Stimulated activated CD8-positive, alpha-beta memory T cell treated with anti-CD3 and anti-CD28 coated beads, Interleukin-12 subunit alpha, Interleukin-12 subunit beta, amount 100 ng/mL, for 4 hours (primary cell): ENCODE data around the gene PPT2.
A peak's percentile ranks its signal among the peaks of the same experiment; 100 is the strongest.
"Not testable (repeated sequence)": the region's sequence is repeated elsewhere in the genome, so short reads cannot be mapped to it uniquely, and the experiment has no call there.

Source experiments
- DNase-seq: peaks from one replicate; pipeline ENCODE4 v3.0.0-alpha.2; 2020; ENCODE audit warnings: low read depth

Gene PPT2

DNA sequence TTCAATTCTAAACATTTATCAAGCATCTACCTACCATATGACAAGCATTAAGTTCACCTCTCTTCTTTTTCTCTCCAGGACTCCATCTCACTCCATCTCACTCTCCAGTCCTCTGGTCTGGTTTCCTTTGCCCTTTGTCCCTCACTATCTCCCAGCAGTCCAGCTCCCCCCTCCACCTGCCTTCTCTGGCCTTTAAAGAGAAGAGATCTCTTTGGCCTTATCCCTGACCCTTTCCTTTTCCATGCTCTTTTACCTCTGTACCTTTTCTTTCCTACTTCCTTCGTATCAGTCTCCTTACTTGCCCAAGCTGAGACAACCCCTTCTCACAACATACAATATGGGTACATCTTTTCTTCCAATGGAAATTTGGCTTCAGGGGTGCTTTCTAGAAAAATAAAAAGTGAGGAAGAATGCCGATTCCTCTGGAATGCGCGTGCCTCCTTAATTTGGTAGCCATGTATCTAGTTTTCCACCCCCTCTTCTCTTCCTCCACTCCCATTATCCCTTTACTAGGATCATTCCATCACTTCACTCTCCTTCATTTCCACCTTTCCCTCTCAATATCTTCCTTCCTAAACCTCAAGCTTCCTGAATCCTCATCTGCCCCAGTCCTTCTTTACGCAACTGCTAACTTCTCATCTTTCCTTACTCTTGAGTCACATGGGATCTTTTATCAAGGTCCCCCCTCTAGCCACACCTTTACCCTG, 22.7 kb downstream of the PPT2 start:
- no peak for DNase-seq

DNA sequence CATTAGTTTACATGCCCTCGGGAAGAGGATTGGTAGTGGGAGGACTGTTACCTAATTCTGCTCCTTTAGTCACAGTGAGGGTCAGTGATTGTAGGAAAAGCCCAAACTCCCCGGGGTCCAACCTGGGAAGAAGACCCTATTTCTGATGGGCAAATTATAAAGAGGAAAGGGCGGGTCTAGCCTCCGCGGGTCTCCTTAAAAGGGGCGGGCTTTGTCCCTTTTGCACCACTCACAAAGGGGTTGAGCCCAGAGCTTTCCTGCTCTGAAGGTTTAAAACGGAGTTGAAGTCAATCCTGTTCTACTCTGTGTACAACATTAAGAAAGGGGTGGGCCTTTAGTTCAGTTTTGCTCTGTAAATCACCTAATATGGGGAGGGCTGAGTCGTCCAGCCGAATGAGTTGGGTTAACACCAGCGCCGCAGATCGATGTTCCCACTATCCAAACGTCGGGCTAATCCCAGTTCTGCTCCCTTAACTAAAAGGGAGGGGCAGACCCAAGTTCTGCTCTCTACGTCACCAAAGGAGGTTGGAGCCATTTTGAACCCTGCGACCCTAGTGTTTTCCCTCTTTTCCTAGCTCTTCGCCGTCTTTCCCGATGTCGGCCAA, 23.3 kb downstream of the PPT2 start:
- no peak for DNase-seq

DNA sequence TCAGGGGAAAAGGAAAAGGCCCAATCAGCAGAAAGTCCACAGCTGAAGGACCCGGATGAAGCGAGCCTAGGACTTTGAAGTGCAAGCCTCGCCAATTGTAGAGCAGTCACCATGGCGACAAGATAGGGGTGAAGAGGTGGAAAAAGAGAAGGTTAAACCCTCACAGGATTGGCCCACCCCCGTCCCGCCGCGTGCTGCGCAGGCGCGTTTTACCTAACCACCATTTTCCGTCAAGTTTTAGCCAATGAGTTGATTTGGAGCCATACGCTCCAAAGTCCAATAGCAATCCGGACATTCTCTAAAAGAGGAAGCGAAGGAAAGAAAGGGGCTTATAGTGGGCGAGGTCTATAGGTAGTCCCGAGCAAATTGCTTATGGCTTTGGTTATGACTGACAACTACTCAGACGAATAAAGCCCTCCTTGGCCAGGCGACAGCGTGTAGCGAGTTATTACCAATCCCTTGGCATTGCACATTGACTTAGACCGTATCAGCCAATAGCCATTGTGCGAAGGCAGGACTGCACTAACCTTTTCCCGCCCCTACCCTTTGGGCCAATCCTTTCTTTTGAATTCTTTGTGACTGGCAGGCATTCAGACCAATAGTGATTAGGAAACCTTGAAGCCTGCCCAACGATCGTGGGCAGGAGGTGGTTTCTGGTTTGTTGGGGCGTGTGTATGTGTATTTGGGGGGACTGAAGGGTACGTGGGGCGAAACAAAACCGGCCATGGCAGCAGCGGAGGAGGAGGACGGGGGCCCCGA, 24.0 kb downstream of the PPT2 start, which contains the start of gene RNF5:
TSS of gene RNF5 (plus strand) at position 618 of the 759 bp plus-strand sequence. CDS start at position 725, 107 bp downstream.
- DNase-seq = peak; percentile 79

DNA sequence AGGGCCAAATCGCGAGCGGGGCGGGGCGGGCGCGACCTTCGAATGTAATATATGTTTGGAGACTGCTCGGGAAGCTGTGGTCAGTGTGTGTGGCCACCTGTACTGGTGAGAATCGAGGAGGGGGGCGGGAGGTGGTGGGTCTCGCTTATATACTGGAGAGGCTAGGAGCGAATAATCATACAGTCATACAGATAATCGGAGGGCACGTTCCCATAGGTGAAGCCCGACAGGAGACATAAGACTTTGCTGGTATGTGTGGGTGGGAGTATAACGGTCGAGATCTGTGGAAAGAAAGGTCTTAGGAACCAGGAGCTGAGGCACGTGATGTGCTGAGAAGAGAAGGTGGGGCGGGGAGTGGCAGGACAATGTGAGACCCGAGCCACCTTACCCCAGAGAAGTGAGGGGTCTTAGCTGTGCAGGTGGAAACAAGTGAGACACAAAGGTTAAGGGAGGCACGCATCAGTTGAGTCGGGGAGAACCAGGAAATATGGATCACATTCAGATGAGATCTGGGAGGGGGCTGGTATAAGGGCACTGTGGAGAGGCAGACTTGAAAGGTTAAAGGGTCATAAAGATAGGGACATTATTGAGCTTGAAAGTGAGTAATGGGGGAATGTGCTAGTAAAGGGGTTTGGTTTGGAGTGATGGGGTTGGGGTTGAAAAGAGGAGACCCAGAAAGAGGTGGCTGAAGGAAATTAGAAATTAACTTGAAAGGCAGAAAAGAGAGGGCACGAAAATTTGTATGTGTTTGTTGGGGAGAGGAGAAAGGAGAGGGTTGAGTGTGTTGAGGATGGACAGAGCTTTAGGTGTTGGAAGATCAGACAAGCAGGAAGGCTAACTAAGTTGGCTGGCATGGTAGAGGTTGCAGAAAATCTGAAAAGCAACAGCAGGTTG, 24.9 kb downstream of the PPT2 start:
- no peak for DNase-seq

DNA sequence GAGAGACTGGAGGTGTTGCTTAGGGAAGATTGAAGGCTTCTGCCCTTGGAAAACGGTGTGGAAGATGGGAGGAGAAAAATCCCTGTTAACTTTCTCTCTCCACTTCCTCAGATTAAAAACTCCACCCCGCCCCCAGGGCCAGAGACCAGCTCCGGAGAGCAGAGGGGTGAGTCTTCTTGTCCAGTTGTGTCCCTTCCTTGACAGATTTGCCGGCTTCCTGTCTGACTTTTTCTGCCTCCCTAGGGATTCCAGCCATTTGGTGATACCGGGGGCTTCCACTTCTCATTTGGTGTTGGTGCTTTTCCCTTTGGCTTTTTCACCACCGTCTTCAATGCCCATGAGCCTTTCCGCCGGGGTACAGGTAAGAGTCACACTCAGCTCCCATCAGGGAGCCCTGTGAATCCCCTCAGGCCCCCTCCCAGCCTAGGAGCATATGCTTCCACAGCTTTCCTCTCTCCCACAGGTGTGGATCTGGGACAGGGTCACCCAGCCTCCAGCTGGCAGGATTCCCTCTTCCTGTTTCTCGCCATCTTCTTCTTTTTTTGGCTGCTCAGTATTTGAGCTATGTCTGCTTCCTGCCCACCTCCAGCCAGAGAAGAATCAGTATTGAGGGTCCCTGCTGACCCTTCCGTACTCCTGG, 25.9 kb downstream of the PPT2 start:
- DNase-seq = no peak

DNA sequence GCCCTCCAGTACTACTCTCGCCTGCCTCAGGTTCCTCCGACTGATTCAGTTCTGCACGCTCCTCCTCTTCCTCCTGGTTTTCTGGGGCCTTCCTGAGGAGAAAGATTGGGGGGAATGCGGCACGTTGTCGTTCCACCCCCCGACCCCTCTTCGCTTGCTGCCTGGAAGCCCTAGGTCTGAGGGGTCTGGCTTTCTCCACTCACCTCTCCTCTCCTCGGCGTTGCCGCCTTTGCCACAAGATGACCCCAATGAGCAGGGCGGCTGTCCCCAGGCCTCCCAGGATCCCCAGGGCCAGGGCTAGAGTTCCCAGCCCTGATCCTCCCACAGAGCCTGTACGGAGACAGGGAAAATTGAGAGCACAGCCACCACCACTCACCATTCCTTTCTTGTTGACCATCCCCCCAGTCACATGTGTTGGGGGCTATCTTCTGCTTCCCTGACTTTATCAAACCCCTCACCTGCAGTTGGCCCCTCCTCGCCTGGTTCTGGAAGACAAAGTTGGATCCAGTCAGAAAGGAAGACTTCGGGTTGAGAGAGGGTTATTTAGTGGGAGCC, 27.3 kb downstream of the PPT2 start:
- no peak for DNase-seq

DNA sequence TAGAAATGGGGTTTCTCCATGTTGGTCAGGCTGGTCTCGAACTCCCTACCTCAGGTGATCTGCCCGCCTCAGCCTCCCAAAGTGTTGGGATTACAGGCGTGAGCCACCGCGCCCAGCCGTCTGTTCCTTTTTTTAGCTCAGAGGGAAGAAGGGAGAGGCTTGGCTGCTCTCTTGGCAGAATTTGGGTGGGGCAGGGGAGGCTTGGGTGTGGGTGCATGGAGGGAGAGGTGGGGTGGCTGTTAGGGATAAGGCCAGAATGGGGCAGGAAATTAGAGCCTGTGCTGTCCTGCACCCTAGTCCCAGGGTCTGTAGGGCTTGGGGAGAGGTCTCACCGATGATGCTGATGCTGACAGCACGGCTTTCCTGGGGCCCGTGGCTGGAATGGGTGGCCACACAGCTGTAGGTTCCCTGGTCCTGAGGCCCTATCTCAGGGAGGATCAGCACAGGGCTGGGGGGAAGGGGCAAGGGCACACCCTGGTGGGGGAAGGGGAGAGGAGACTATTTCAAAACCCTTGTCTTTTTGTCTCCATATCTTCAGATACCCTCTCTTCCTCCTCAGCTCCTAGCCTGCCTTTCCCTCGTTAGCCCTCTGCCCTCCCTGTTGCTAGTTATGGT, 28.1 kb downstream of the PPT2 start:
- no peak for DNase-seq

DNA sequence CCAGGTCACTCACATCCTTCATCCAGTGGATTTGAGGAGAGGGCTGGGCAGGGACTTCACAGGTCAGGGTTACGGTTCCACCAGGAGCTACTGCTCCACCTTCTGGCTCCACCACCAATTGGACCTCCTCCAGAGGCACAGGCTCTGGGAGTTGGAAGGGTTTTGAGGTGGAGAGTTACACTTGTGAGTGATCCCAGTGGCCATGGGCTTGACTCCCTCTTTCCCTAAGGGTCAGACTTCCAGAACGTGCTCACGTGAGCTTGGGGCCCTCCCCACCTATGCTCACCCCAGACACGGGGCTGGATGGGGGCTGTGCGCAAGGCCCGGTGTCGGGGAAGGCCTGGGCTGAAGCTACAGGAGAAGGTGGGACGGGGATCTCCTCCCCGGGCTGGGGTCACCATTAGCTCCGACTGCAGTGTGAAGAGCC, 28.6 kb downstream of the PPT2 start:
- DNase-seq = no peak

DNA sequence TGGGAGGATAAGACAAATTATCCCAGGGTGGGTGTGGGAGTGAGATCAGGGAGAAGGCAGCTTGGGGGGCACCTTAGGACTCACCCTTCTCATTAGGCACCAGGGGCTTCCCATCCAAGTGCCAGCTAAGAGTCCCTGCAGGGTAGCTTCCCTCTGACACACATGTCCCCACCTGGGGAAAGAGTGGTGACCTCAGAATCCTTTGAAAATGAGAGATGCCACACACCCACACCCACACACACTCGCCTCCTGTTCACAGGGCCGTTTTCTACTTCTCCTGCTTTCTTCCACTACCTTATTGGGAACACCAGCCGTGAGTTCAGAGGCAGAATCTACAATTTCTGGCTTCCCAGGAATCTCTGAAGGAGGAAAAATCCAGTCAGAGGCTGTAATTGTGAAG, 29.1 kb downstream of the PPT2 start:
- no peak for DNase-seq

DNA sequence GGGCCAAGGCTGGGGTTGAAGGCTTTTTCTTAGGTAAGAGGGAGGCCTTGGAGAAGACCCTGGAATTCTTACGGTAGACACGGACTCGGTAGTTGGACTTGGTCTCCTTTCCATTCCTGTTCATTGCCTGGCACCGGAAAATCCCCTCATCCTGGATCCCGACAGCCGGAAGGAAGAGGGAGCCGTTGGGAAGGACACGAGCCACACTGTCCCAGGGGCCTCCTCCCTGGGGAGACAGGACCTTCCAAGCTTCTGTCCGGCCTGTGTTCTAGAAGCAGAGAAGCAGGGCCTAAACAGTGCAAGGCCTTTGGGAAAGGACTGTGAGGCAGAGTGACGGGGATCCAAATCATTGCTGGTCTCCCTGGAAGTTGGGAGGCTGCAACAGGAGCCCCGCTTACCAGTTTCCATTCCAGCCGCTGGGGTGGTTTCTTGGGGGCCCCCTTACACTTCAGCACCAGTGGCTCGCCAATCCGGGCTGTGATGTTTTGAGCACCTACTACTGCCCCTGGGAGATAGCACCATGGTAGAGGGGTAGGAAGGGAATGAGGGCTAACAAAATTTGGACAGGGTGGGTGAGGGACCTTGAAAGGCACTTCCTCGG, 29.6 kb downstream of the PPT2 start:
- DNase-seq = no peak

DNA sequence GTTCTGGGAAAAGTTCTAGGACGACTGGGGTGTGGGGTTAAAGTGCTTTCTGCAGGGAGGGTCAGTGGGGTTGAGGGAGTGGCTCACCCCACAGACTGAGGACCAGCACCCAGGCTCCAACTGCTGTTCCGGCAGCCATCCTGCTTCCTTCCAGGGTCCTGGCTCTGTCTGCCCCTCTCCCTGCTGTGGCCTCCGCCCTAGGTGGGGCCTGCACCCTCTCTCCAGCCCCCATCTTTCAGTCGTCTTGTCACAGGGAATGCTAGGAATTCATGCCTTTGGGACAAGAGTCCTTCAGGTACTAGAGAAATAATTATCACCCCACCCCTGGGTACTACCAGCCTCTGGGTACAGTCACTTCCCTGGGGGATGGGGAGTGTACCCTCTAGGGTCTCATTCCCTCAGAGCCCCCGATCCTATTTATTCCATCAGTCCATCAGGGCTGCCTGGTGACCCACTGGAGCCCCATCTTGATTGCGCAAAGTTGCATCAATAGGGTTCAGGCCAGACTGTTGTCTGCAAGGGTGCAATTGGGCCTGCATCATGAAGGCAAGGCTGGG, 30.2 kb downstream of the PPT2 start, which contains the start of gene AGER:
TSS of gene AGER (minus strand) at position 170 of the 557 bp plus-strand sequence. CDS start at position 139, 31 bp downstream.
- DNase-seq = no peak

DNA sequence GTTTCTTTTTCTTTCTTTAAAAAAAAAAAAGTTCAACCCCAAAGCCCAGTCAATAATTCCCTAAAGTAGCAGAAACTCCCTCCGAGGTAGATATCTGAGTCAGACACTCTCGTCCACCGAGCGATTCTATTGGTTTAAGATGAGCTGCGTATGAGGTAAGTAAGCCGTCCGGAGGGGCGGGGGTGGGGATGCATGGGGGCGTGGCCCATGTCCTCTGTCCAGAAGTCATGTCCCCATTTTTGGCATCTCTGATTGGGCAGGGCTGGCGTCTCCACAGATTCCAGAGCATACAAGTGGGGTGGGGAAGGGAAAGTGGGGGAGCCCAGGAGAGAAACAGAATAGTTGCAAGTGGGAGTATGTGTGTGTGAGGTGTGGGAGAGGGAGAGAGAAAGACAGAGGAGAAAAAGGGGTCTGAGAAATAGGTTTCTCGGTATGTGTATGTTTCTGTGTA, 31.8 kb downstream of the PPT2 start:
- not testable (repeated sequence) for DNase-seq

DNA sequence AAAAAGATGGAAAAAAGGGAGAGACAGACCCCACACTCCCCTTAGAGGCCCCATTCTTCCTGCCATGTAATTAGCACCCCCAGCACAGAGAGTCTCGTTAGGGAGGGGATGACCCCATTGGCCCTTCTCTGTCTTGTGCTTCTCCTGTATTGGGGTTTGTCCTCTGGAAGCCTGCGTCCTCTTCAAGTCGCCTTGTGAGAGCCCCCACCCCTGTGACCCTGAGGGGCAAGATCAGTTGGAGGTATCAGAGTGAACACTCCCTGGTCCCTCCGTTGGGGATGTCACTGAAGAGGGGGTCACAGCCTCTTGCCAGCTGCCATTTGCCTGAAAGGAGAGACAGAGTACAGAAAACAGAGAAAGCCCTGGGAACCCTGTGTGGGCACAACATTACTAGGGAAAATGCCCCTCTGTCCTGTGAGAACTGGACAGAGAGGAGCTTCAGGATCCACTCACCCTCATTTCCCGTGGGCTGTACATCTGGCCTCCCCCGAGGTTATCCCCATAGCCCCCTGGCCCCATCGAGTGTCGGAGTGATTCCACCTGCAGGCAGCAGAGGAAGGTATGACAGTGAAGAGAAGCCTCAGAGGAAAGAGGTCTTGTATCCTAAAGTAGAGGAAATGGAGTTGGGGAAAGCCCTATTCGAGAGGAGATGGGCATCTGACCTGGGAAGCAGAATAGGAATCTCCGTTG, 32.4 kb downstream of the PPT2 start:
- DNase-seq = not testable (repeated sequence)

DNA sequence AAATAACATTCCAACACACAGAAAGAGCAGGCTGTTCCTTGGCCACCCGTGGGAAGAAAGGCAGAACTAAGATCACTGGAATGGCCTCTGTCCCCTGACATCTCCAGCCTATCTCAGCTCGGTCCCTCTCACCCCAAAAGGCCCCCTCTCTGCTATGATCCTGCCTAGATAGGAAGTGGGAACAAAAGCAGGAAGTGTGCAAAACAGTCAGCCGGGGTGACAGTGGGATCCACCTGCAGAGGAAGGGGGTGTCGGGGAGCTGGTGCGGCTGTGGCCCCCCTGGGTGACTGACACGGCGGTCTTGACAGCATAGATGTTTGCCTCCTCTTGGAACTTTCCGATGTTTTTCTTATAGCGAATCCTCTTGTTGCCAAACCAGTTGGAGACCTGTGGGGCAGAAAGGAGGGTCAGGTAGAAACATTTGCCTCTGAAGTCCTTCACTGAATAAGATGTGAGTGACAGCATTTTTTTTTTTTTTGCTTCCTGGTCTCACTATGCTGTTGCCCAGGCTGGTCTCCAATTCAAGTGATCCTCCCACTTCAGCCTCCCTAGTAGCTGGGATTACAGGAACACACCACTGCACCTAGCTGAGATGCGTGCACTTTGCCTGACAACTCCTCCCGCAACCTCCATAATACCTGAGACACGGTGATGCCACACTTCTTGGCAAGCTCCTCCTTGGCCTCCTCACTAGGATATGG, 33.2 kb downstream of the PPT2 start:
- DNase-seq = no peak

DNA sequence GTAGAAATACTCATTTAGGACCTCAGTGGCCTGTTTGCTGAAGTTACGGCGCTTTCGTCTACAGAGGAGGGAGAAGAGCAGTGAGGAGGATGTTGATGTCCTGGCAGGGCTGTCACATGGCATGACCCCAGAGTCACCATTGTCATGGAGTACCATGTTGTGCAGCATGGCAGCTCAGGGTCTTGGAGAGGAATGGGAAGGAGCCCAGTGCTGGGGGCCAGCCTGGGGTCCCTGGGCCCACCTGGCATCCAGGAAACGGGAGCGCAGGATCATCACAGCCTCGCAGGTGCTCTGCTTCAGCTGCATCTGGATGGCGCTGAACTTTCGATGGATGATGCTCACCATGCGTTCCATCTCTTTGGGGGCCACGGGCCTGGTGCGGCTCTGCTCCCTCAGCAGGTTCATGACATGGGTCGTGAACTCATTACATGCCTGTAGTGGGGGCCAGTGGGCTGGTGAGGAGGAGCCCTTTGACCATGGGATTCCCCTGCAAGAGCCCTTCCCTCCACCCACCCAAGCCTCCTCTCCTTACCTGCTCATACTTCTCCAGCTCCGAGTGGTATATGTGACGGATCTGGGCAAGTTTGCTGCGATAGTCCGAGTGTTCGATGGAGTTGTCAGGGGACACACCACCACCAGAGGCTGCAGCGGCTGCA, 33.9 kb downstream of the PPT2 start:
- not testable (repeated sequence) for DNase-seq

DNA sequence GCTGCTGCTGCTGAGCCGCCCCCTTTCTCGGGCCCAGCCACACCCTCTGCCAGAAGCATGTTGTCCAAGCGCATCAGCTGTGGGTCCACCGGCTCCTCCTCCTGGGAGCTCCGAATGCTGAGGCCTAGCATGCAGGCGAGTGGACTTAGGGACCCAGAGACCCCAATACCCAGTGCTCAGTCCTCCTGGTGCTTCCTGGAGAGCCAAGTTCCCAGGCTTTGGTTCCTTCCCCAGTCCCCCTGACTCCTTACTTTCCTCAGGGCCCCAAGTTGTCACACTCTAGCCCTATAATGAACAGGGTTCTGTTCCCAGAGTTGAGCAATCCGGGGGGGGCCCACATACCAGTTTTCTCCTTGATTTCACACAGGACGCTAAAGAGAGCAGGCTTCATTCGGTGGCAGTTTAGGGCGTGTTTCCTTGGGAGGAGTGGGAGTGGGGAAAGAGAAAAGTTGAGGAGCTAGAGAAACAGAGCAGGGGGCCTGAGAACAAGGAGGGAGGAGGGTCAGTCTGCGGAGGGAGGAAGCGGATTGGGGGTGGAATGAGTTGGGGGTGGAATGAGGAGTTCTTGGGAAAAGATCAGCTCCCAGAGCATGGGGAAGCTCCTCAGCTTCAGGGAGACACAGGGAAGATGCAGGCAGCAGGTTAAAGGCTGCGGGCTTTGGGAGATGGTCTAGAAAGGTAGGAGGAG, 34.6 kb downstream of the PPT2 start:
- no peak for DNase-seq

DNA sequence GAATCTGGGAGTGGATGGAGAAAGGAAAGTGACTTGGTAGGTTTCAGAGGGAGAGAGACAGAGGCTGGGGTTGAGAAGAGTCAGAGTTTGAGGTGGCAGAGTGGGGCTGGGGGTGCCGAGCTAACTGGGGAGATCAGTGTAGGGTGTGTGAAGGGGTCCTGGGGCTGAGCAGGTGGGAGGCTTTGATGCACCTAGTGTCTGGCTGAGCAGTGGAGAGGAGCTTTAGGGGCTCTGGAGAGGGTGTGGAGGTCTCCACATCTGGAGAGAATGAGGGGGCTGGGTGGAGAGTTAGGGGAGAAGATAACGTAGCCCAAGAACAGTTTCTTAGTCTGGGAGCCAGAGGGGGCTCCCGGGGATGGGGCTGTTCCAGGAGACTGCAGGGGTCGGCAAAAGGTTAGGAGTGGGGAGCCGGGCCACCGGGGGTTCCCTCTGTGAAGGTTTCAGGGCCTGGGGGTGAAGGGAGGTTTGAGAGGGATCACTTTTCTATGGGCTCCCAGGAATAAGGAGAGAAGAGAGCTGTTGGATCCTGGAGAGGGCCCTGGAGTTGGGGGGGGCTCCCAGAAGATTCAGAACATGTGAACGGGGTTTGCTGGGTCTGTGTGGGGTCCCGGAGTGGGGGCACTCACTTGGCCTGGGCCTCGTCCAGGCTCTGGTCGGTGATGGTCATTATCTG, 35.3 kb downstream of the PPT2 start:
- no peak for DNase-seq
